ENCODE measurements around the gene NPB. TPM values are rescaled to one million over a fixed set of nuclear protein-coding genes. Genes with fewer than 3 reads are reported as not detected.

NPB gene
- 0.96 TPM for total RNA-seq (ENCODE audit: unreplicated experiment)
- long read RNA-seq, partial matches to known transcripts = 0 of 2 reads
- long read RNA-seq, other reads (novel, unspliced or antisense) = 0 of 2 reads

DNA sequence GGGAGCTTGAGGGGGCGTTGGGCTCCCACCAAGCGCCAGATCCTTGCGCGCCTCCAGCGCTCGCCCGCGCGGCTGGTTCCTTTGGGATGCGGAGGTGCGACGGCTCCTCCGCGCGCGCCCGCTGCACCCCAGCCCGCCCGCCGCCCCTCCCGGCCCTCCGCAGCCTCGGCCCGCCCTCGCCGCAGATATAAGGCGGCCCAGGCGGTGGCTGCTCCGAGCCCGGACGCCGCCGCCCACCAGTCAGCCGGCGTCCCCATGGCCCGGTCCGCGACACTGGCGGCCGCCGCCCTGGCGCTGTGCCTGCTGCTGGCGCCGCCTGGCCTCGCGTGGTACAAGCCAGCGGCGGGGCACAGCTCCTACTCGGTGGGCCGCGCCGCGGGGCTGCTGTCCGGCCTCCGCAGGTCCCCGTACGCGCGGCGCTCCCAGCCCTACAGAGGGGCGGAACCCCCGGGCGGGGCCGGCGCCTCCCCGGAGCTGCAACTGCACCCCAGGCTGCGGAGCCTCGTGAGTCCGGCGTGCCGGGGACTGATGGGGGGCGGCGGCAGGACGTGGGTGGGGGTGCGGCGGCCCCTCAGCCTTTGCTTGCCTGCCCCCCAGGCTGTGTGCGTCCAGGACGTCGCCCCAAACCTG lies at the start of gene NPB:
Gene NPB (plus strand): TSS at position 216 of the 630 bp plus-strand sequence. CDS start 40 bp downstream, at position 256.
- no peak within 1 kb of the TSS for H3K4me3 Mint-ChIP-seq (ENCODE audit: unreplicated experiment)
- DNase-seq = peak; percentile 58
- TF ChIP-seq, protein P1, sequence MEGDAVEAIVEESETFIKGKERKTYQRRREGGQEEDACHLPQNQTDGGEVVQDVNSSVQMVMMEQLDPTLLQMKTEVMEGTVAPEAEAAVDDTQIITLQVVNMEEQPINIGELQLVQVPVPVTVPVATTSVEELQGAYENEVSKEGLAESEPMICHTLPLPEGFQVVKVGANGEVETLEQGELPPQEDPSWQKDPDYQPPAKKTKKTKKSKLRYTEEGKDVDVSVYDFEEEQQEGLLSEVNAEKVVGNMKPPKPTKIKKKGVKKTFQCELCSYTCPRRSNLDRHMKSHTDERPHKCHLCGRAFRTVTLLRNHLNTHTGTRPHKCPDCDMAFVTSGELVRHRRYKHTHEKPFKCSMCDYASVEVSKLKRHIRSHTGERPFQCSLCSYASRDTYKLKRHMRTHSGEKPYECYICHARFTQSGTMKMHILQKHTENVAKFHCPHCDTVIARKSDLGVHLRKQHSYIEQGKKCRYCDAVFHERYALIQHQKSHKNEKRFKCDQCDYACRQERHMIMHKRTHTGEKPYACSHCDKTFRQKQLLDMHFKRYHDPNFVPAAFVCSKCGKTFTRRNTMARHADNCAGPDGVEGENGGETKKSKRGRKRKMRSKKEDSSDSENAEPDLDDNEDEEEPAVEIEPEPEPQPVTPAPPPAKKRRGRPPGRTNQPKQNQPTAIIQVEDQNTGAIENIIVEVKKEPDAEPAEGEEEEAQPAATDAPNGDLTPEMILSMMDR (IDR thresholded peaks at IDR 0.05; ENCODE audit: partially characterized antibody, unreplicated experiment) = no peak
- no peaks in the 10 kb centered on the region for H3K4me1 Mint-ChIP-seq (ENCODE audit: low read depth, unreplicated experiment)
- H3K27me3 Mint-ChIP-seq (ENCODE audit: unreplicated experiment) = peaks cover 5% of the 10 kb centered on the region
- peaks cover 4% of the 10 kb centered on the region for H3K9me3 Mint-ChIP-seq (ENCODE audit: unreplicated experiment)
- H3K27ac Mint-ChIP-seq (ENCODE audit: unreplicated experiment) = no peak within 1 kb of the TSS
- H3K36me3 Mint-ChIP-seq (ENCODE audit: unreplicated experiment) = no peaks in the 10 kb centered on the region

DNA sequence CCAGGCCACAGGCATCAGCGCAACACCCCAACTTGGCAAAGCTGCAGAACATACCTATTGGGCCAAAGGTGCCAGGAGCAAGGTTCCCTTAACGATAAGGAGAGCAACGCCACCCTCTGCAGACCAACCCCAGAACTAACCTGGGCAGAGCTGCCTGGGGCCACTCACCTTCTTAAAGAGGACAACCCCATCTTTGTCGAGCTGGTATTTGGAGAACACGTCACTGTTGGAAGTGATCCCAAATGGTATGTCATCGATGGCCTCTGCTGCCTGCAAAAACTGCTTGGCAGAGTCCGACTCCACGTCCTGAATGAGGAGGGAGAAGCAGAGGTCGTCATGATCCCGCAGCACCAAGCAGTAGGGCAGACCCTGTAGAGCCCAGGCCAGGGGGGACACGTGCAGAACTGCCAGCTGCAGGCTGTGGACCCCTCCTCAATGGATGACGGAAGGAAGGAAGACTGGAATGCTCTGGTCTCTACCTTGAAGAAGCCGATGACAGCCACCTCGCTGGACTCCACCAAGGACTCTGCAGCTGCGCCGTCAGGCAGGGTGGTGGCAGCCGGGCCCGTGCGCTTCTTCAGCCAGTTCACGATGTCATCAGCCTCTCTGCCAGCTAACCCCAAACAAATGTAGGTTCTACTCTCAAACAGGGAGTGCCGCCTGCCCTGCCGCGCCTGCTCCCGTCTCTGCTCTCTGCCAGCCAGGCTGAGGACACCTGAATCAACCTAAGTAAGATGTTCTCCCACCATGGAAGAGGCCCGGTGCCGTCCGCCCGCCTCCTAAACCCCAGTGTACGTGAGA lies 46.9 kb upstream of the NPB start:
- Mint-ChIP-seq H3K4me1 (ENCODE audit: low read depth, unreplicated experiment) (peaks cover 9% of the 10 kb centered on the region), H3K9me3 (ENCODE audit: unreplicated experiment) (peaks cover 6% of the 10 kb centered on the region), H3K27ac (ENCODE audit: unreplicated experiment) (no peak overlapping the region), H3K27me3 (ENCODE audit: unreplicated experiment) (peaks cover 2% of the 10 kb centered on the region), H3K4me3 (ENCODE audit: unreplicated experiment) (no peak overlapping the region), H3K36me3 (ENCODE audit: unreplicated experiment) (no peaks in the 10 kb centered on the region)
- TF ChIP-seq, protein P1 (IDR thresholded peaks at IDR 0.05; ENCODE audit: partially characterized antibody, unreplicated experiment) = no peak
- no peak for DNase-seq

DNA sequence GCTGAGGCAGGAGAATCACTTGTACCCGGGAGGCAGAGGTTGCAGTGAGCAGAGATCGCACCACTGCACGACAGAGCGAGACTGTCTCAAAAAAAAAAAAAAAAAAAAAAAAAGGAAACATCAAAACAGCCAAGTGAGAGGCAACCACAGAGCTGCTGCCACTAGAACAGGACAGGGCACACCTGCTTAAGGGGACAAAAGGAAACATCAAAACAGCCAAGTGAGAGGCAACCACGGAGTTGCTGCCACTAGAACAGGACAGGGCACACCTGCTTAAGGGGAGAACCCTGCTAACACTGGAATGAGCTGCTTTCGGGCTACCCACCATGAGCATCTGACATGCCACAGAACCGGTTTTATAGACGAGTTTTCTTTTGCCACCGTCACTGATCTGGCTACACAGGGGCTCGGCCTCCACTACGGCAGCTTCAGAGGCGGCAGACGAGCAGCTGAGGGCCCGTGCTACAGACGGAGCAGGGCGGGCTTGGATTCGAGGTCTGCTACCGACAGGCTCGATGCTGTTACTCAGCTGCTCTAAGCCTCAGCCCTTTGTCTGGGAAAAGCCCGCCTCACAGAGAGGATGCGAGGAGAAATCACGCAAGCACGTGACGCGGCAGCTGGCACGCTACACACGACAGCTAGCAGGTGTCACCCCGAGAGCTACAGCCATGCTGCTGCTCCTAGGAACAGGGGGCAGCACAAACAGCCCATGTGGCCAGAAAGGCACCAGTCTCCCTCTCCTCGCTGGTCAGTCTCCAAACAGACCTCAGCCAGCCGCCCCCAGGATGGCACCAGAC lies 43.7 kb upstream of the NPB start:
- DNase-seq = no peak
- Mint-ChIP-seq H3K9me3 (ENCODE audit: unreplicated experiment) (peaks cover 19% of the 10 kb centered on the region), H3K36me3 (ENCODE audit: unreplicated experiment) (no peaks in the 10 kb centered on the region), H3K27ac (ENCODE audit: unreplicated experiment) (no peak overlapping the region), H3K4me3 (ENCODE audit: unreplicated experiment) (peak overlapping the region; percentile 98), H3K27me3 (ENCODE audit: unreplicated experiment) (peaks cover 14% of the 10 kb centered on the region), H3K4me1 (ENCODE audit: low read depth, unreplicated experiment) (peaks cover 14% of the 10 kb centered on the region)
- TF ChIP-seq, protein P1 (IDR thresholded peaks at IDR 0.05; ENCODE audit: partially characterized antibody, unreplicated experiment) = no peak

DNA sequence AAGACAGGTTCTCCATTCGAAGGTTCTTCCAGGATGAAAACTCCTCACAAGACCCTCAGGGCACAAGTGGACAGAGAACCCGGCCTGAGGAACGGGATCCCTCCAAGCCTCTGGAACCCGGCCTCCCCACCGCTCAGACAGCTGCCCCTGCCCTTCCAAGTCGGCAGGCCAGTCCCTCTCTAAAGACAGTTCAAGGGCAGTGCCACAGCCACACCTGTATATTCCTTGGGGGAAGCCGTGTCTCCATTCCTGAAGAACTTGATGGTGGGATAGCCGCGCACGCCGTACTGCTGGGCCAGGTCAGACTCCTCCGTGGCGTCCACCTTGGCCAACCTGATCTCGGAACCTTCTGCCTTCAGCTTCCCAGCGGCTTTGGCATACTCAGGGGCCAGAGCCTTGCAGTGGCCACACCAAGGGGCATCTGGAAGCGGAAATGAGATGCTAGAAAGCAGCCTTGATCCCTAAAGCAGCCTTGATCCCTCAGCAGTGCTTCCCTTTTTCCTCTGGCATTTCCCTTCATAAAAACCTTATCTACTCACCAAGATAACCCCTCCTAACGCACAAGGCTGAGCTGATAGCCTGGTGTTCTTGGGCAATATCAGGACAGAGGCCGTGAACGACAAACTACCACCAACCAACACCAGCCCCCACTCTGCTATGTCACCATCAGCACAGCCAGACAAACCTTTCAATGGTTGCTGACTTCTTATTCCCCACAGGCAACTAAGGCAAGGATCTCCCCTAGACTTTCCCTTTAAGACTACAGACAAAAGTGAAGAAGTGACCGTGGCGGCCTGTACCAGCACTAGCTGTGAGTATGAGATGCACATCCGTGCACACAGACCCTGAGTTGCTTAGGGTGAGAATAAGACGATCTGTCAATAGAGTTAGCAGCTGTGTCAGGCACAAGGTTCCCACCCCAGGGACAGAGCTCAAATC lies 42.8 kb upstream of the NPB start:
- TF ChIP-seq, protein P1 (IDR thresholded peaks at IDR 0.05; ENCODE audit: partially characterized antibody, unreplicated experiment) = no peak
- H3K27me3 Mint-ChIP-seq (ENCODE audit: unreplicated experiment) = peaks cover 14% of the 10 kb centered on the region
- H3K27ac Mint-ChIP-seq (ENCODE audit: unreplicated experiment) = peak overlapping the region; percentile 83
- peaks cover 20% of the 10 kb centered on the region for H3K9me3 Mint-ChIP-seq (ENCODE audit: unreplicated experiment)
- peaks cover 14% of the 10 kb centered on the region for H3K4me1 Mint-ChIP-seq (ENCODE audit: low read depth, unreplicated experiment)
- DNase-seq = no peak
- peak overlapping the region; percentile 98 for H3K4me3 Mint-ChIP-seq (ENCODE audit: unreplicated experiment)
- no peaks in the 10 kb centered on the region for H3K36me3 Mint-ChIP-seq (ENCODE audit: unreplicated experiment)
